Chondrocyte (in vitro differentiated cells): ENCODE measurements around the gene CTSH. TPM values are rescaled to one million over a fixed set of nuclear protein-coding genes. Genes with fewer than 3 reads are reported as not detected.

ENCODE experiments used
- DNase-seq: peaks from one replicate; pipeline ENCODE4 v3.0.0; 2021; ENCODE audit warnings: mixed read lengths, low spot score
- H3K27ac Mint-ChIP-seq: one replicate; pipeline ENCODE4 v1.8.0; 2021; ENCODE audit warnings: mild to moderate bottlenecking, moderate library complexity, mixed read lengths; ENCODE audit not compliant: unreplicated experiment
- H3K27me3 Mint-ChIP-seq: 2 replicates; pipeline ENCODE4 v1.8.0; 2021; ENCODE audit warnings: low read depth, mixed read lengths
- H3K36me3 Mint-ChIP-seq: 2 replicates; pipeline ENCODE4 v1.8.0; 2021; ENCODE audit warnings: low read depth, mixed read lengths
- H3K4me1 Mint-ChIP-seq: 2 replicates; pipeline ENCODE4 v1.8.0; 2021; ENCODE audit warnings: low read depth, mild to moderate bottlenecking, mixed read lengths
- H3K4me3 Mint-ChIP-seq: one replicate; pipeline ENCODE4 v1.8.0; 2021; ENCODE audit warnings: mild to moderate bottlenecking, moderate library complexity, mixed read lengths; ENCODE audit not compliant: unreplicated experiment
- H3K9me3 Mint-ChIP-seq: 2 replicates; pipeline ENCODE4 v1.8.0; 2021; ENCODE audit warnings: low read depth, mixed read lengths
- CTCF ChIP-seq: fragments of 200-600 bp; sonication (generic); IDR thresholded peaks from 2 replicates; pipeline ENCODE4 v1.5.0; 2021; ENCODE audit warnings: antibody characterized with exemption, mild to moderate bottlenecking, moderate library complexity
- total RNA-seq: library from RNA; stranded (reverse); gene quantifications from 3 replicates; pipeline ENCODE4 v1.2.1, GENCODE V29; 2021

Gene CTSH
- total RNA-seq, 1 donor from 2014 or later = 22.5 TPM

- no peak overlapping the region for H3K27ac Mint-ChIP-seq
These were observed 21.1 kb downstream of the CTSH start for GRCh38 chr15:78923480-78924360.

GRCh38 chr15:78923015-78923414 is 21.8 kb downstream of the CTSH start:
- no peak overlapping the region for H3K27ac Mint-ChIP-seq
- H3K9me3 Mint-ChIP-seq = no peaks in the 10 kb centered on the region
- DNase-seq = no peak
- TF ChIP-seq CTCF = no peak
- no peak overlapping the region for H3K4me3 Mint-ChIP-seq
- H3K4me1 Mint-ChIP-seq = no peaks in the 10 kb centered on the region
- peaks cover 30% of the 10 kb centered on the region for H3K36me3 Mint-ChIP-seq
- no peaks in the 10 kb centered on the region for H3K27me3 Mint-ChIP-seq

More at GRCh38 chr15:78923480-78924360, 21.1 kb downstream of the CTSH start:
- Mint-ChIP-seq H3K27me3 (no peaks in the 10 kb centered on the region), H3K36me3 (peaks cover 28% of the 10 kb centered on the region), H3K9me3 (no peaks in the 10 kb centered on the region), H3K4me3 (no peak overlapping the region), H3K4me1 (no peaks in the 10 kb centered on the region)
- DNase-seq = no peak
- TF ChIP-seq CTCF = no peak

DNA sequence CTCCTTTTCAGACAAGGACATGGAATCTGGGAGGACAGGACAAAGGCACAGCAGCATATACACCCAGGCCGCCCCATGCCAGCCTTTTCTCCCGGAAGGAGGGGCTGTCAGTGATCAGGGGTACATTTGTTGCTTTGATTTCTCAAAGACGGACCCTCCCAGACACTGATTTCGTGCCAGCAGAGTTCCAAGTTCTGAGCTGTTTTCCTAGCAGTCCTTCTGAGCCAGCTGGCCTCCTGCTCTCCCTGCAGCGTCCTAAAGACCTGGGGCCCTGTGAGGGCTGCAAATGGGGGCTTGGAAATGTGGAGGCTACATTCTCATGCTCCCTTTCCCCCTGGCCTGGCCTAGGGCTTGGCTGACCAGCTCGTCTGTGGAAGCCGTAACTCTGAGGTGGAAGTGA is 22.3 kb downstream of the CTSH start:
- Mint-ChIP-seq H3K4me3 (no peak overlapping the region), H3K4me1 (no peaks in the 10 kb centered on the region), H3K27ac (no peak overlapping the region), H3K9me3 (no peaks in the 10 kb centered on the region), H3K27me3 (no peaks in the 10 kb centered on the region), H3K36me3 (peaks cover 32% of the 10 kb centered on the region)
- DNase-seq = no peak
- no peak for TF ChIP-seq CTCF

GRCh38 chr15:78921940-78922339 is 22.9 kb downstream of the CTSH start:
- peaks cover 30% of the 10 kb centered on the region for H3K36me3 Mint-ChIP-seq
- peaks cover 2% of the 10 kb centered on the region for H3K4me1 Mint-ChIP-seq
- TF ChIP-seq CTCF = no peak
- DNase-seq = no peak
- no peak overlapping the region for H3K27ac Mint-ChIP-seq
- H3K27me3 Mint-ChIP-seq = no peaks in the 10 kb centered on the region
- H3K9me3 Mint-ChIP-seq = no peaks in the 10 kb centered on the region
- H3K4me3 Mint-ChIP-seq = no peak overlapping the region

GRCh38 chr15:78921517-78921916 is 23.3 kb downstream of the CTSH start:
- Mint-ChIP-seq H3K4me3 (no peak overlapping the region), H3K9me3 (no peaks in the 10 kb centered on the region), H3K27ac (no peak overlapping the region), H3K36me3 (peaks cover 30% of the 10 kb centered on the region), H3K27me3 (no peaks in the 10 kb centered on the region), H3K4me1 (peaks cover 6% of the 10 kb centered on the region)
- TF ChIP-seq CTCF = no peak
- no peak for DNase-seq
